CD4-positive, alpha-beta memory T cell (primary cell): ENCODE data around the gene C15orf40. TPM values are rescaled to one million over a fixed set of nuclear protein-coding genes. Genes with fewer than 3 reads are reported as not detected.

Source experiments
- CTCF ChIA-PET: fragments of 350-600 bp; sonication (Branson Sonifier 250); formaldehyde crosslinking; loops from one replicate; lab custom pipeline; 2021; ENCODE audit warnings: inconsistent platforms; ENCODE audit not compliant: partially characterized antibody; lab: Charles Lee
- POLR2A ChIA-PET: fragments of 350-600 bp; sonication (Branson Sonifier 250); formaldehyde crosslinking; loops from one replicate; lab custom pipeline; 2021; ENCODE audit not compliant: partially characterized antibody; lab: Charles Lee
- DNase-seq, 5 donors: peaks; one replicate each; pipeline versions ENCODE4 v3.0.0 to v3.0.0-alpha.2; 2020 to 2022; ENCODE audit warnings: mixed read lengths in 1 of 5
- H3K27ac ChIP-seq: one replicate; pipeline ENCODE4 v1.7.0; 2013; ENCODE audit warnings: low read depth, low read length
- H3K27me3 ChIP-seq: 2 replicates; pipeline ENCODE4 v1.7.0; 2013; ENCODE audit warnings: mild to moderate bottlenecking, low read length, moderate library complexity; ENCODE audit not compliant: insufficient read depth
- H3K36me3 ChIP-seq: 2 replicates; pipeline ENCODE4 v1.7.0; 2013; ENCODE audit warnings: mild to moderate bottlenecking, low read length, moderate library complexity; ENCODE audit not compliant: insufficient read depth
- H3K4me1 ChIP-seq: 2 replicates; pipeline ENCODE4 v1.7.0; 2013; ENCODE audit warnings: mild to moderate bottlenecking, low read length, moderate library complexity; ENCODE audit not compliant: insufficient read depth
- H3K4me3 ChIP-seq, 2 donors: one replicate each; pipeline ENCODE4 v1.7.0; 2013; ENCODE audit warnings: low read length in 2 of 2, mild to moderate bottlenecking in 1 of 2
- H3K9me3 ChIP-seq, 2 donors: one replicate each; pipeline ENCODE4 v1.7.0; 2013; ENCODE audit warnings: low read length in 2 of 2, control low read depth in 1 of 2; ENCODE audit not compliant: control insufficient read depth in 1 of 2
- H3K27ac Mint-ChIP-seq, 7 donors: one replicate each; pipeline ENCODE4 v1.8.0; 2020 to 2021; ENCODE audit warnings: mixed read lengths in 7 of 7, mild to moderate bottlenecking in 6 of 7, inconsistent platforms in 3 of 7, moderate library complexity in 3 of 7
- H3K27me3 Mint-ChIP-seq, 2 donors: one replicate each; pipeline ENCODE4 v1.8.0; 2020 to 2021; ENCODE audit warnings: mixed read lengths in 2 of 2
- H3K36me3 Mint-ChIP-seq, 2 donors: one replicate each; pipeline ENCODE4 v1.8.0; 2020 to 2021; ENCODE audit warnings: mixed read lengths in 2 of 2, inconsistent platforms in 1 of 2, mild to moderate bottlenecking in 1 of 2
- H3K4me1 Mint-ChIP-seq, 4 donors: one replicate each; pipeline ENCODE4 v1.8.0; 2020 to 2021; ENCODE audit warnings: mixed read lengths in 4 of 4, mild to moderate bottlenecking in 1 of 4
- H3K4me3 Mint-ChIP-seq, 8 donors: one replicate each; pipeline ENCODE4 v1.8.0; 2020 to 2021; ENCODE audit warnings: mixed read lengths in 8 of 8, mild to moderate bottlenecking in 7 of 8, moderate library complexity in 6 of 8, inconsistent platforms in 3 of 8
- H3K9me3 Mint-ChIP-seq, 8 donors: one replicate each; pipeline ENCODE4 v1.8.0; 2020 to 2021; ENCODE audit warnings: mixed read lengths in 8 of 8, mild to moderate bottlenecking in 5 of 8, inconsistent platforms in 3 of 8, moderate library complexity in 1 of 8
- intact Hi-C: fragments of 100-400 bp; cut with micrococcal nuclease; formaldehyde crosslinking; loops from one replicate; pipeline ENCODE4 v1.15.1; 2023
- polyA plus RNA-seq, 2 donors: library from polyadenylated mRNA; unstranded; fragments of 300-500 nt; fragmentation: Illumina TruSeq; gene quantifications; one replicate each; pipeline ENCODE4 v1.2.3, GENCODE V29; 2021
- total RNA-seq, 2 experiments: library from RNA; stranded (reverse); gene quantifications; one replicate each; pipeline ENCODE4 v1.2.3, GENCODE V29; 2021

C15orf40 gene
- total and polyA plus RNA-seq, 4 experiments from 2014 or later, result 47.0 to 61.0 (median 49.8) TPM

GRCh38 chr15:82999426-82999825, 12.0 kb downstream of the C15orf40 start:
- peak overlapping the region in 1 of 7 donors; percentile 10 for H3K27ac Mint-ChIP-seq
- POLR2A ChIA-PET, result interaction anchor here (0.6 to 1.6 kb wide), 3 partner anchors 10 to 459 kb away, joined by 4 to 10 read pairs (median 8); partner anchors contain the start of genes RAMAC and RPS17

GRCh38 chr15:82995938-82996337, 15.5 kb downstream of the C15orf40 start:
- intact Hi-C loops, result no loop called here
- H3K4me1 Mint-ChIP-seq, result peaks cover 6 to 12% (median 9%) of the 10 kb centered on the region in 4 donors
- no peak overlapping the region for H3K4me3 Mint-ChIP-seq
- no peak for DNase-seq
- H3K27ac ChIP-seq, result no peak overlapping the region
- H3K9me3 Mint-ChIP-seq, result no peaks in the 10 kb centered on the region
- POLR2A ChIA-PET, result interaction anchor here (0.7 to 0.8 kb wide), 2 partner anchors 9 to 456 kb away, joined by 3 to 5 read pairs; partner anchors contain the start of gene RPS17
- CTCF ChIA-PET, result interaction anchor here (0.9 to 2.0 kb wide), 4 partner anchors 10 to 465 kb away, joined by 3 to 7 read pairs (median 4); partner anchors contain the start of genes C15orf40 and RAMAC
- no peaks in the 10 kb centered on the region for H3K27me3 ChIP-seq
- H3K27ac Mint-ChIP-seq, result no peak overlapping the region
- peaks cover 4 to 8% of the 10 kb centered on the region in 2 donors for H3K36me3 Mint-ChIP-seq
- H3K4me1 ChIP-seq, result peaks cover 9% of the 10 kb centered on the region
- H3K36me3 ChIP-seq, result no peaks in the 10 kb centered on the region
- H3K9me3 ChIP-seq, result no peaks in the 10 kb centered on the region
- H3K4me3 ChIP-seq, result no peak overlapping the region
- no peaks in the 10 kb centered on the region for H3K27me3 Mint-ChIP-seq

More at GRCh38 chr15:82999426-82999825, 12.0 kb downstream of the C15orf40 start:
- CTCF ChIA-PET, result interaction anchor here (0.8 to 4.0 kb wide), 16 partner anchors 11 to 472 kb away, joined by 3 to 28 read pairs (median 6); partner anchors contain the start of genes C15orf40, RAMAC and RPS17
- Mint-ChIP-seq H3K27me3 (no peaks in the 10 kb centered on the region), H3K4me3 (peak overlapping the region in 1 of 8 donors; percentile 11), H3K36me3 (peaks cover 0 to 8% of the 10 kb centered on the region in 2 donors), H3K4me1 (peaks cover 6 to 12% (median 9%) of the 10 kb centered on the region in 4 donors), H3K9me3 (no peaks in the 10 kb centered on the region)
- H3K4me3 ChIP-seq, result no peak overlapping the region
- no peaks in the 10 kb centered on the region for H3K27me3 ChIP-seq
- intact Hi-C loops, result no loop called here
- H3K36me3 ChIP-seq, result no peaks in the 10 kb centered on the region
- no peaks in the 10 kb centered on the region for H3K9me3 ChIP-seq
- no peak overlapping the region for H3K27ac ChIP-seq
- peaks cover 9% of the 10 kb centered on the region for H3K4me1 ChIP-seq
- DNase-seq, result no peak

GRCh38 chr15:82995076-82995475, 16.4 kb downstream of the C15orf40 start:
- Histone ChIP-seq H3K36me3 (no peaks in the 10 kb centered on the region), H3K9me3 (no peaks in the 10 kb centered on the region), H3K27ac (no peak overlapping the region), H3K27me3 (no peaks in the 10 kb centered on the region), H3K4me3 (no peak overlapping the region), H3K4me1 (peaks cover 6% of the 10 kb centered on the region)
- intact Hi-C loops, result no loop called here
- no peak for DNase-seq
- Mint-ChIP-seq H3K27ac (peak overlapping the region in 1 of 7 donors; percentile 41), H3K4me3 (no peak overlapping the region), H3K4me1 (peaks cover 3 to 8% (median 5%) of the 10 kb centered on the region in 4 donors), H3K27me3 (no peaks in the 10 kb centered on the region), H3K36me3 (peaks cover 7 to 10% of the 10 kb centered on the region in 2 donors), H3K9me3 (no peaks in the 10 kb centered on the region)
- ChIA-PET POLR2A (interaction anchor here (1.4 kb wide), 1 partner anchor 9 kb away, joined by 6 read pairs; the partner anchor contains the start of gene RAMAC), CTCF (interaction anchor here (0.9 to 2.0 kb wide), 3 partner anchors 9 to 464 kb away, joined by 3 to 7 read pairs (median 4); partner anchors contain the start of genes C15orf40 and RAMAC)

- no peak overlapping the region for H3K4me3 Mint-ChIP-seq
- intact Hi-C loops, result no loop called here
Observed at GRCh38 chr15:82993144-82993543, 18.3 kb downstream of the C15orf40 start.

GRCh38 chr15:82992436-82992998, 18.9 kb downstream of the C15orf40 start:
- no peak overlapping the region for H3K27ac Mint-ChIP-seq
- peaks cover 0 to 6% (median under 1%) of the 10 kb centered on the region in 4 donors for H3K4me1 Mint-ChIP-seq
- H3K36me3 ChIP-seq, result peaks cover 7% of the 10 kb centered on the region
- no peaks in the 10 kb centered on the region for H3K9me3 Mint-ChIP-seq
- no peaks in the 10 kb centered on the region for H3K4me1 ChIP-seq
- no peak for DNase-seq
- H3K27me3 Mint-ChIP-seq, result no peaks in the 10 kb centered on the region
- POLR2A ChIA-PET, result no interaction called here
- no peak overlapping the region for H3K4me3 Mint-ChIP-seq
- H3K27me3 ChIP-seq, result no peaks in the 10 kb centered on the region
- CTCF ChIA-PET, result interaction anchor here (1.3 to 2.9 kb wide), 4 partner anchors 9 to 462 kb away, joined by 3 to 10 read pairs (median 4); partner anchors contain the start of gene C15orf40
- H3K4me3 ChIP-seq, result no peak overlapping the region
- H3K36me3 Mint-ChIP-seq, result peaks cover 16 to 21% of the 10 kb centered on the region in 2 donors
- H3K27ac ChIP-seq, result no peak overlapping the region
- H3K9me3 ChIP-seq, result no peaks in the 10 kb centered on the region
- intact Hi-C loops, result no loop called here

More at GRCh38 chr15:82993144-82993543, 18.3 kb downstream of the C15orf40 start:
- Mint-ChIP-seq H3K4me1 (peaks cover 0 to 3% (median 0%) of the 10 kb centered on the region in 4 donors), H3K27me3 (no peaks in the 10 kb centered on the region), H3K27ac (no peak overlapping the region), H3K36me3 (peaks cover 15 to 19% of the 10 kb centered on the region in 2 donors), H3K9me3 (no peaks in the 10 kb centered on the region)
- no peak overlapping the region for H3K27ac ChIP-seq
- DNase-seq, result no peak
- CTCF ChIA-PET, result interaction anchor here (1.3 to 2.9 kb wide), 4 partner anchors 9 to 462 kb away, joined by 3 to 10 read pairs (median 4); partner anchors contain the start of gene C15orf40
- POLR2A ChIA-PET, result no interaction called here
- H3K36me3 ChIP-seq, result peaks cover 7% of the 10 kb centered on the region
- no peaks in the 10 kb centered on the region for H3K4me1 ChIP-seq
- no peaks in the 10 kb centered on the region for H3K27me3 ChIP-seq
- H3K9me3 ChIP-seq, result no peaks in the 10 kb centered on the region
- H3K4me3 ChIP-seq, result no peak overlapping the region

- H3K9me3 ChIP-seq, result no peaks in the 10 kb centered on the region
- peak in 1 of 5 donors; percentile 60 for DNase-seq
- CTCF ChIA-PET, result interaction anchor here (0.7 to 2.9 kb wide), 6 partner anchors 9 to 456 kb away, joined by 3 to 24 read pairs (median 10); partner anchors contain the start of genes BTBD1, C15orf40 and RPS17
Observed at GRCh38 chr15:82986442-82986780, 25.0 kb downstream of the C15orf40 start.

More at GRCh38 chr15:82986442-82986780, 25.0 kb downstream of the C15orf40 start:
- peaks cover 15 to 32% (median 25%) of the 10 kb centered on the region in 4 donors for H3K4me1 Mint-ChIP-seq
- peaks cover 7% of the 10 kb centered on the region for H3K36me3 ChIP-seq
- no peaks in the 10 kb centered on the region for H3K27me3 ChIP-seq
- intact Hi-C loops, result loop anchor here (1.0 to 10.0 kb wide), 6 partner anchors 14 to 446 kb away; partner anchors contain the start of genes C15orf40, RPS17 and WHAMM
- H3K9me3 Mint-ChIP-seq, result no peaks in the 10 kb centered on the region
- peak overlapping the region; percentile 96 to 99 (median 99) for H3K4me3 Mint-ChIP-seq
- POLR2A ChIA-PET, result interaction anchor here (0.6 to 5.2 kb wide), 12 partner anchors 9 to 446 kb away, joined by 3 to 42 read pairs (median 6); partner anchors contain the start of genes BTBD1, C15orf40, RPS17 and WHAMM
- H3K27ac ChIP-seq, result peak overlapping the region; percentile 71
- H3K4me3 ChIP-seq, result peak overlapping the region; percentile 87 to 91
- peak overlapping the region; percentile 91 to 99 (median 96) for H3K27ac Mint-ChIP-seq
- no peaks in the 10 kb centered on the region for H3K27me3 Mint-ChIP-seq
- peaks cover 18% of the 10 kb centered on the region for H3K4me1 ChIP-seq
- H3K36me3 Mint-ChIP-seq, result peaks cover 16 to 31% of the 10 kb centered on the region in 2 donors
